ENCODE data around the gene REN.

REN gene

DNA sequence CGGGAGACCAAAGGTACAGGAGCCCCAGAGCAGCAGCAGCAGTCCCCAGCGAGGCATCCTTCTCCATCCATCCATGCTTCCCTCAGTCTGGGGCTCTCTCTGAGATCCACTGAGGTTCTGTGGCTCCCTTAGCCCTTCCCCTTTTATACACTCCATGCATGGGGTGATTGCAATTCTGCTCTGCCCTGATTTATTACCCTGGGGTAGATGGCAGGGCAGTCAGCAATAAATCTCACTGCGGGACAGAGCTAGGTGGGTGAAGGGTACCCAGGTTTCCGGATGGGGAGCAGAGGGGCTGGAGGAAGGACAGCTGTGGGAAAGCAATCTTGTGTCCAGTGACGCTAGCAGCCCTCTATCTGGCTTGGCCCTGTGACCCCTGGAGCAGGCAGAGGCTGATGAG is at the start of gene REN:
TSS of gene REN (minus strand) at position 119 of the 400 bp plus-strand sequence. CDS start at position 75, 44 bp downstream.
- no peak for DNase-seq

DNA sequence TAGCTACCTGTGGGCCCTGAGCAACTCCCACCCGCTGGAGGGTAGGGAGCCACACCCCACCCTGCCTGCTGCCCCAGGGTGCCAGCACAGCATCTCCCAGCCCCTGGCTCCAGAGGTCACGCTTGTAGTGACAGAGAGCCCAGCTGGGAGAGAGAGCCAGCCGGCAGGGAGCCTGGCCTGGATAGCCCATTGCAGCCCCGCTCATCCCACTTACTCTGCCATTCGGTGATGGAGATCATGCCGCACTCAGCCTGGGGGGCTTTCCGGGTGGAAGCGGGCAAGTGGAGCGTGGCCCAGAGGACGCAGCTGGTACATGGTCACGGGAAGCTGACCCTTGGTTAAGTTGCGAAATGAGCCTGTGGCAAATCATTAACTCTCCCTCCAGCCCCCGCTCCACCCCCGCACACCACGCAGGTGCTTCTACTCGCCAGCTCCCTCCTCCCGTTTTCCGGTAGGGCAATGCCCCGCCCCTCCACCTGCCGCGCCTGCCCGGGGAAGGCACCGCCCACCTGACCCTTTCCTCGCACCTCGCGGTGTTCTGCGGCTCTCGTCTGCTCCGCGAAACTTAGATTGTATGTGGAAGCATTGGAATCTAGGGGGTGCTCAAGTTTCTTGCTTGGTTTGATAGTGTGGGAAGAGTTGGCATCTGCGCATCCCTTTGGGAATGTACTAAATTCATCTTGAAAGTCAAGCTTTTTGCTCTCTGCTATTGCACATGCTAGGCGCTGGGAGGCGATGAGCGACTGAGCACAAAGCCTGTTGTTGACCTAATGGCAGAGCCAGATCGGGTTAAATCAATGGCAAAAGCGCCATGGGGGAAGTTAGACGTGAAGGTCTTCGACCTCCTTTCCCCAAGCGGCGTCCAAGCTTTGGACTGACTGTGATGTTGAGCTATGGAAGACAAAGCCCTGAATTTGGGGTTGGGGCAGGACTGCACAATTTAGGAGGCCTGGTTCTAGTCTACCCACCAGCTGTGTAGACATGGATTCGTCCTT is 47.8 kb upstream of the REN start, which contains the start of gene GOLT1A:
TSS of gene GOLT1A (minus strand) at position 321 of the 995 bp plus-strand sequence. CDS start at position 239, 82 bp downstream.
- peak in 9 of 14 donors; percentile 25 to 58 (median 39) for DNase-seq

DNA sequence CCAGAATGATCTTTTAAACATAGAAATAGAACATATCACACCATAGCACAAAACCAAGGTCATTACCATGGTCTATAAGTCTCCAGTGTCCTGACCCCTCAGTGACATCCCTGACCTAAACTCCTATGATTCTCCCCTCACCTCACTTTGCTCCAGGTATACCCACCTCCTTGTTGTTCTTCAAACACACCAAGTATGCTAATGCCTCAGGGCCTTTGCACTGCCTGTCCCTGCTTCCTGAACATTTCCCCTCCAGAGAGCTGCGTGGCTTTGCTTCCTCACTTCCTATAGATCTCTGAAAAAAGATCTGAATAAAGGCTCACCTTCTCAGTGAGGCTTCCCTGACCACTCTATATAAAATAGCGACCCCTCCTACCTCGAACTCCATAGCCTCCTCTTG is 46.6 kb upstream of the REN start:
- no peak for DNase-seq

DNA sequence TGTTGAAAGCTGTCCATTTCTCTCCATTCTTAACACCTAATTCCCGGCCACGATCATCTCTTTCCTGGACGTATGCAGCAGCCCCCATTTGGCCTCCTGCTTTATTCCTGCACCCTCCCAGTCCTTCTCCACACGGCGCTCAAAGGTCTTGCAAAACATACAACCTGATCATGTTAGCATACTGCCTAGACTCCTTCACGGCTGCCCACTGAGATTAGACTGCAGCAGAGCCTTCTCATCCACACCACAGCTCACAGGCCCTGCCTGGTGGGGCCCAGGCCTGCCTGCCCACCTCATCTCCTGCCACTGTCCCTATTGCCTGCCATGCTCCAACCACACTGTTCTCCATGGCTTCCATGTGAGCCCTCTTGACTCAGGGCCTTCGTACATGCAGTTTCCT is 44.9 kb upstream of the REN start:
- DNase-seq: no peak

DNA sequence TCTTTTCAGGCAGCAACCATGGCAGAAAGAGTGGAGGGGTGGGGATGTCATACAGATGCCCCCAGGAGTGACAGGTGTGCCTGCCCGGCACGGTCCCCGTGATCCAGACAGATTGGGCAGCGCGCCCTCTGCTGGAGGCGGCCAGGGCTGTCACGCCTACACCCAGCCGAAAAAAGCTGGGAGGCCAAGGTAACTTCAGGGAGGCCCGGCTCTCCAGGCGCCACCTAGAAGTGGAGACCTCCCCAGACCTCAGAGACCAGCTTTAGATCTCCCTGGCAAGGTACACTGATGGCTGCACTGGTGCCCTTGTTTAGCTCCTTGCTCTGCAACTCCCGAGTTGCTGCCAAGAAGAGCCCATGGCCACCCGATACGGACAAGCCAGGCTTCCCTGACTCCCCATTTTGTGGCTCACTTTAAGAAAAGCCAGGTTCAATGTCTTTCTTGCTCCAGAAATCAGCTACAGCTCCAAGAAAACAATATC is 41.0 kb upstream of the REN start:
- DNase-seq: peak in 9 of 14 donors; percentile 9 to 58 (median 18)

DNA sequence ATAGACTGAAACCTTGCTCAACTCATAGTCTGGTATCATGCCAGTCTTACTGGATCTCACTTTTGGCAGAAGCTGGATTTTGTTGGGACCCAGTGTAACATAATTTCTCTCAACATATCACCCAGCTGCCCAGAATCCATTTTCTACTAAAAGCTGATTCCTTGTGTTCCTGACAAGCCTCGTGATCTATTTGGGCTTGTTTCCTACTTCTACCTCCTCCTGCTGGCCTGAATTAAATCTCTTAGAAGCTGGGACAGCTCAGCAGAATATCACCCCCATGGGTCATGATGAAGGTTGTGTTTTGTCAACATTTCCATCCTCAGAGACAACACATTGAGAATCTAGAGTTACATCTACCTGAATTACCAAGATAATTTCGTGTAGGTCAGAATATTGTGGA is 40.0 kb upstream of the REN start:
- DNase-seq: no peak

DNA sequence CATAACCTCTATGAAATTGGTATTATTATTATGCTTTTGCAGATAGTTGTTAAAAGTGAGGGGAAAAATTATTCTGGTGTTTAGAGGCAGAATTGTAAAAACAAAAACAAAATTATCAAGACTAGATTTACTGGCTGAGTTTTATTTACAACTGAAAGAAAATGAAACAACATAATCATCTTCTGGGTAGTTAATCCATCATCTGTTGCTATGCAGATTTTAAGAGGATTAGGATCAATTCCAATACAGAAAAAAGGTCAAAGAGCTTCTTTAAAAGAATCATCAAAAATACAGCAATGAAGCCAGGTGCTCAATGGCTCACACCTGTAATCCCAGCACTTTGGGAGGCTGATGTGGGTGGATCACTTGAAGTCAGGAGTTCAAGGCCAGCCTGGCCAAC is 39.3 kb upstream of the REN start:
- no peak for DNase-seq

DNA sequence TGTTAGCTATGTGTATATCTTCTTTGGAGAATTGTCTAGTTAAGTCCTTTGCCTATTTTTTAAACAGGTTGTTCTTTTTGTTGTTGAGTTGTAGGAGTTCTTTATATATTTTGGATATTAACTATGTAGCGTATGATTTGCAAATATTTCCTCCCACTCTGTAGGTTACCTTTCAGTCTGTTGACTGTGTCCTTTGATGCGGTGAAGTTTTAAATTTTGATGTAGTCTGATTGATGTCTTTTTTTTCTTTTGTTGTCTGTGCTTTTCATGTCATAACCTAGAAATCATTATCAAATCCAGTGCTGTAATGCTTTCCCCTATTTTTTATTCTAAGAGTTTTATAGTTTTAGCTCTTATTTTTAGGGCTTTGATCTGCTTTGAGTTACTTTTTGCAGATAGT is 38.8 kb upstream of the REN start:
- no peak for DNase-seq

DNA sequence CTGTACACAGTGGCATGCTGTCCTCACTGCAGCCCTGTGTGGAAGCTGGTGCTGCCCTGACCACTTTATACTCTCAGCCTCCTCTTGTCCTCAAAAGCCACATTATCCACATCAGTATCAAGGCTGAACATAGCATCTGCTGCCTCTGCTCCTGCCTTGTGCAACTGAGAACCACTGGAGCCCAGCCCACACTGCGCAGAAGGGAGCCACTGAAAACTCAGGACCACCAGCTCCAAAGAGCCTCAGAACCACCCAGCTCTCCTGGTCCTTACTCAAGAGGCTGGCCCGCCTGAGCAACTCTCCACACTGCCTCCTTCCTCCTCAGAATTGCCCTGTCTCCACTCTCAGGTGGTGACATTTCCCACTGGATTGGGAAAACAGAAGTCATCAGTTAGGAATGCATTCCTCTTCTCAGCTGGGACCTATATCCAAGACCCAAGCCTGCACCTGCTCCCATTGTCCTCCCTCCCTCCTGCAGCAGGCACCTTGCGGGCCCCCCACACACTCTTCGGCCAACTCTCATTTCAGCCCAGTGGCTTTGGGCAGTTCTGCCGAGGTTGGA is 37.1 kb upstream of the REN start:
- no peak for DNase-seq

DNA sequence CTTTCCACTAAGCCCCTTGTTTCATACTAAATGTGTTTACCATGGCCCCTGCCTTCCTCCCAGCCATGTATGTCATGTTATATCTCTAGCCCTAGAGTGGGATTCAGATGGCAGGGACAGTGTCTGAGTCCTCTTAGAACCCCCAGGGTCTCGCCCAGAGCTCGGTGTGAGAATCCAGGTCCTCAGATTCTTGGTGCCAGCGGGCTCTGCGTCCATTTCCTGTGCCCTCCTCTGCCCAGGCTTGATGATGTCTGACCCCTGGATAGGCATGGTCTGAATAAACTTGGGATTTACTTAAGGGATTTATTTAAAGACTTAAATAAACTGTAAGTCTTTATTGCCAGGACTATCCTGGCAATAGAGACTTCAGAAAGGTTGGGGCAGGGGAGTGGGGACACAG is 36.3 kb upstream of the REN start:
- DNase-seq: no peak

DNA sequence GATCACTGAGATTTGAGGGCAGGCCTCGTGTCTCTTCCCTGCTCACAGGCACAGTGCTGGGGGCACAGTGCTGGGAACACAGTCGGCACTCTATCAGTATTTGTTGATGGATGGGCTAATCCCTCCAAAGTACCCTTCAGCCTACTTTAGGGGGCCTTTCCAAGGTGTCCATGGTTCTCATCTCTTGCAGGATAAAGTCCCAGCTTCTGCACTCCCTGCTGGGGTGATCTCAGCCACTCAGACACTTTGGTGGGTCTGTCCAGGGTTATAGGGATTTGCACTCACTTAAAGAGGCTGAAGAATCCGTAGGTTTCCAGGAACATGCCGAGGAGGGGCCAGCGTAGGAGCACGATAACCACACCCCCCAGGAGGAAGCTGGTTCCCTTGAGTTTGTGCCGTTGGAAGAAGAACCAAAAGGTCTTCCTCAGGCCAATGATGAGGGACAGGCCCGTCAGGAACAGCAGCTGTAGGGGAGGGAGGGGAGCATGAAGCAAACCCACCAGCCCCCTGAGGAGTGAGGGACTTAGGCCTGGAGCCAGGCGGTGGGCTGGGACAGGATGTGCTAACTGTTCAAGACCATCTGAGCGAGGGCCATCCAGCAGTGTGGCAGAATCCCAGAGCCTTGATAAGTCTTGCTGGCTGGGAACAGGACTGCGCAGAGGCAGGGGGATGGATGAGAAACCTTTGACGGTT is 35.4 kb upstream of the REN start:
- DNase-seq: no peak

DNA sequence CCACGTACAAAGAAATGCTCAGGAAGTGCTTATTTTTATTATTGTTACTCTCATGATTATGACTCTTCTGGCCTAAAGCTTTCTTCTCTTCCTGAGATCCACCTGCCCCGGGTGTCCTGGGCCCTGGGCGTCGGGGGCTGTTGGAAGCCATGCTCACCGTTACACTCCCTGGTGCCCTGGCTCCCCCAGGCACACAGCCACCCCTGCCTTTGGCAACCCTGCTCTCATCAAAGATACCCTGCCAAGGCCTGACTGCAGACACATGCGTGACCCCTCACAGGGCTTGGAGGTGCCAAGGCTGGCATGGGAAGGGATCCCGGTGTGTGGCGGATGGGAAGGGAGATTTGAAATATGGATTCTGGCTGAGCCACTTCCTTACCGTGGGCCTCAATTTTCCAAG is 33.4 kb upstream of the REN start:
- DNase-seq: no peak

DNA sequence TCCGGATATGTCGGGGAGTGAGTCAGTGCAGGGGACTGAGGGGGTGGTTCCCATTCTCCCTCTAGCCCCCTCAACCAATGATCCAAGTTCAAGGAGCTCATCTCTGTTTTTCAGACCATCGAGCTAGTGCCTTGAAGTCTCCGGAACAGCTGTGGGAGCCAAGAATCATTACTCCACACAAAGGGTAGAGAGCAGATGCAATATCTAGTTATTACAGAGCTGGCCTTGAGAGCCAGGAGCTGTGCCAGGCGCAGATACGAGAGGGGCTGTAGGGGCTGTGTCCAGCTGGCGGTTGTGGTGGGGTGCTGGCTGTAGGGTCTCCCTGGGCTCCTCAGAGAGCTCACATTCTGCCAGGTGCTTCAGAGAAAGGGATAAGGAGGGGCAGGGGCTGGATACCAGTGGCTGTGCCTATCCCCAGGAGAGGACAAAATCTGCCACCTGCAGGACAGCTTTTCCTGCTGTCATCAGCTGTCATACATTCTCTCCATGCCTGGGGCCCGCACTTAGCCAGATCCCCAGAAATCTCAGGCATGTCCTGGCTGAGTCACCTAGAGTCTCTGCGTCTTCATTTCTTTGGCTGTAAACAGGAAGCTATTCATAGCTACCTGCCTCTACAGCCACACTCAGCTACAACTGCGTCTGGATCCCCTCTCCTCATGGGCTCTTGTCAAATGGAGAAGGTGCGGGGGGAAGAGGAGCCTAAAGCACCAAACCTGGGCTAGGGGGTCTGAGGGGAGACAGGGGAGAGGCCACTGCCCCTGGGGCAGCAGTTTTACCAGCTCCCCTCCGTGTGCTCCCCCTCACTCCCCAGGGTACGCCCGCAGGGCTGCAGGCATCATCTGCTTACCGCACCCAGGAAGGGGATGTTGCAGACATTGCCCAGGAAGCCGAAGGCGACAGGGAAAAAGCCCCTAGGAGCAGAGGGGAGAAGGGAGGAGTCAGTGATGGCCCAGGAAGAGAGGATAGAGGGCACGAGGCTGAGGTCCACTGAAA is 32.5 kb upstream of the REN start:
- DNase-seq: no peak

DNA sequence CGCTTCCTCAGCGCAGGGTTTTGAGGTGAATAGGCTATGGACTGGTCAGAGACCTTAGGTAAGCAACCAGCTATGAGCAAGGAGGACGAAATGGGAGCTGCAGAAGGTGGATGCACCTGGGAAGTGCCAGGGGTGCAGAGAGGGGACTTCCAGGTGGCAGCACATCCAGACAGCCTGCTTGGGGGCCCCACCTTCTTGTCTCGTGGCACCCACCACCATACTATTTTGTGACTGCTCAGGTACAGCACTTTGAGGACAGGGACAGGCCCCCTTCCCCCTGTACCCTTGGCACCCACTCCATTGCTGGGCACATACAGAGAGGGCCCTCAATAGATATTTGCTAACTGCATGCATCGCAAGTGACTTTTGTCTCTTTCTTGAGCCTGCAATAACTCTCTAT is 30.9 kb upstream of the REN start:
- DNase-seq: no peak

DNA sequence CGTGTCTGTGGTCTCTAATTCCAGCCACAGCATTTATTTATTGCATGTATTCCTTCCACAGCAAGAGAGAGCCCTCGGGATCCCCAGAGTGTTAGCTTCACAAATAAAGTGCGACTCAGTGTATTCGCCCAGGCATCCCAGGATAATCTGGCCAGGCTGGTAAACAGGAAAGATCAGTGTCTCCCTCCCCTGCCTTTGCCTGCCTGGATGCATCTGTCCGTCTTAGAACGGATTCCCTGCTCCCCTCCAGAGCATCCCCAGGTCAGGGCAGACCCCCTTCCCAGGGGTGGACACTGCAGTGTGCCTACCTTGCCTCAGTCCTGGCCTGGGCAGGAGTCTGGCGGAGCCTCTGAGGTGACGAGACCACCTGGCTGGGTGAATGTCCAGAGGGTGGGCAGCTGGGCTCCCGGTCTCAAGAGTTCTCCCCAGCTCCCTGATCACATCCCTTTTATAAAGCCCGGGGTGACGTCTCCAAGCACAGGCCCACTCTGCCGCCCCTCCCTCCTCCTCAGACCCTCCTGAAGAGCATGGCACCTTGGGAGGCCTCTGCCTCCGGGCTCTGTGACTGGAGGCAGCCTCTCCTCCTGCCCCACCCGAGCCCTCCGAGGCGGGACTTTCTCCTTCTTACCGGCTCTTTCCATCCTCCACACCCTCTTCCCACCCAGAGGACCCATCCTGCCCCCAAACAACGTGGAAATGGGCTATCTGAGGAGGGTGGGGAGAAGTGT is 30.1 kb upstream of the REN start, which contains the start of gene KISS1:
TSS of gene KISS1 (minus strand) at position 424 of the 728 bp plus-strand sequence. CDS start 3,615 bp downstream, outside the sequence.
- no peak for DNase-seq

DNA sequence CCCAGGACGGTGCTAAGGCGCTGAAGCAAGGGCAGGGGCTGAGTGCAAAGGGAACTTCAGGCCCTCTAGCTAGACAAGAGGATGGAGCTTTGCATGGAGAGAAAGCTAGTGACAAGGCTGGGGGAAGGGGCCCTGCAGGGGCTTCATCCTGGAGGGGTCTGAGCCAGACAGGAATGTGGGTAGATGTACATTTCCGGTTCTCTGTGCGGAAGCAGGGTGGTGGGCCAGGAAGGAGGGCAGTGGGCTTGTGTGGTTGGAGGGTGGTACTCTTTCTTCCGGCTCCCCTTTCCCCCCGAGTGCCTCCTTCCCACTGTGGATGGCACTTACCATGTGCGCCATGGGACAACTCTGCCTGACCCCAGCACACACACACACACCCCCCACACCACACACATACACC is 28.6 kb upstream of the REN start:
- DNase-seq: no peak

DNA sequence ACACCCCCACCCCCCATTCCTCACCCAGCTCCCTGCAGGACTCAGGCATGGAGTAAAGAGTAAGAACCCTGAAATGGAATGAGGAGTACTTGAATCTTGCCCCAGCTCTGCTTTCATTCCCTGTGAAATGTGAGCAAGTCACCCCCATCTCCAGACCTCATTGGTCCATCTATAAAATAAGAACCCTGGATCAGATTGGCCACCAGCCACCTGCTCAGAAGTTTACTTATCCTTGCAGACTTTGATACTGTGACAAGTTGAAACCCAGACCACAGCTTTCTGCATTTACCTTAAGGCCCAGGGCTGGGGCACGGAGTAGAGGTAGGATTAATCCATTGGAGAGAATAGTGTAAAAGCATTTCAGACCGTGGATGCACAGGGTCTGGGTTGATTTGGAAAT is 27.9 kb upstream of the REN start:
- no peak for DNase-seq

DNA sequence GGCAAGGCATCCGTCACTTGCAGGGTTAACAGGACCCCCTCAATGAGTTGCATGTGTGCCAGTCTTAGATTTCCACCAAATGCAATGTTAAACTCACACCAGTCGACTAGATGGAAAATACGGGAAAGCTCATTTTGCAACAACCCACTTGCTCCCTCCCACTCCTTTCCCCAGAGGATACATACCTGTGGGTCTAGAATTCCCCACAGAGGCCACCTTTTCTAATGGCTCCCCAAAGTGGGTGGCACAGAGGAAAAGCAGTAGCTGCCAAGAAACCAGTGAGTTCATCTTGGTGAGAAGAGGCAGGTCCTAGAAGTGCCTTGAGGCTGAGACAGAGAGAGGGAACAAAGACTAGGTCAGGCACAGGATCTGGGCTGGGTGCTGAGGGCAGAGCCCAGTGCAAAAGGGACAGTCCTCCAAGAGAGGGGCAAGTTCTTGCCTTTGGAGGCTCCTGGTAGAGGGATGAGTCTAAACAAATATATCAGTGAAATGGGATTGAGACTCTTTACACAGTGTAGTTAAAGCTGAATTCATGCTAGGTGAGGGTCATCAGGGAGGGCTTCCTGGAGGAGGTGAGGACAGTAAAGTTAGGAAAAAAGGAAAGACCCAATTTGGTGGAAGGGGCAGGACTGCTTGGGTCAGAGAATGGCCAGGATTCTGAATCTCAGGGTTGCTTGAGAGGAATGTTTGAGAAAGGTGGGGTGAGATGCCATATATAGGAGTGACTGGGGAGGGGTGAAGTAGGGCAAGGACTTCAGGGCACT is 26.6 kb upstream of the REN start:
- no peak for DNase-seq

DNA sequence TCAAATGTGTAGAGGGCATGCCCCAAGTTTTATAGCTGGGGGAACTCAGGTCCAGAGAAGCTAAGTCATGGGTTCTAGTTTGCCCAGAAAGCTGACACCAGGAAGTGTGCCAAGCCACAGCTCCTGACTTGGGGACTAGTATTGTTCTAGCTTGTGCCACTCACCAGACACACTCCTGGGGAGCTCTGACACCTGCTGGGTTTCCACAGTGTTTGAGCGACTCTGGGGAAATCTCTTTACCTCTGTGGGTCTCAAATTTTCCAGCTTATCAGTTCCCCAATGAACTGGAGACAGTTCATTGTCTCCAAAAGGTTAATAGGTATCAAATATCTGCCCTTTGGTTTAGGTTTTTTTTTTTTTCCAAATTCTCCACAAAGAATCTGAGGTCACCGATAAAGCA is 25.9 kb upstream of the REN start:
- DNase-seq: no peak

DNA sequence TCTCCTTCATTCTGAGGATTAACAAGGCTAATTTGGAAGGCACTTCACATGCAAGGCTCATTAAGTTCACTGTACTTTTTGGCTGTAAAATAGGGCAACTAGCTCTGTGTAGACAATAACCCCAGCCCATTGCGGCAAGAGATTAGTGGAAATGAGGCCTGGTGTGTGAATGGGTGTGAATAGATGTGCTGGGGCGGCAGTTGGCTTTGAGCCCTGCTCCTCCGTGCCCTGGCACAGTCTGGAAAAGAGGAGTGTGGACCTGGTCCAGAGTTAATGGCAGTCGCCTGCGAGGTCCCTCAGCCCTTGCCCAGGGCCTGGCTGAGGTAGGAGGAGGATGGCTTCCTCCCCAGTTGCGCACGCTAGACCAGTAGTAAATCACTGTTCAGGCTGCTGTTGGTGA is 25.3 kb upstream of the REN start:
- peak in 9 of 14 donors; percentile 7 to 70 (median 32) for DNase-seq
